HG03139 (cell line): ENCODE results near the gene TMUB2.
"Not testable (repeated sequence)": the region's sequence is repeated elsewhere in the genome, so short reads cannot be mapped to it uniquely, and the experiment has no call there.

Experiments
- ATAC-seq: cut with Tn5 transposase; IDR thresholded peaks from one replicate; pipeline ENCODE4 v1.9.1; 2021; ENCODE audit not compliant: unreplicated experiment

TMUB2 gene

GRCh38 chr17:44186307-44187130 lies at the start of gene TMUB2:
TMUB2 (plus strand) TSS chr17:44186972; CDS start chr17:44187709, 737 bp downstream.
- ATAC-seq = peak; percentile 84

- no peak for ATAC-seq
Measured at GRCh38 chr17:44137891-44138709, 48.7 kb upstream of the TMUB2 start.

- ATAC-seq = not testable (repeated sequence)
Measured at GRCh38 chr17:44143921-44144320, 42.9 kb upstream of the TMUB2 start.

GRCh38 chr17:44144966-44145739 lies 41.6 kb upstream of the TMUB2 start:
- ATAC-seq = no peak

GRCh38 chr17:44146375-44147346 lies 40.1 kb upstream of the TMUB2 start:
- no peak for ATAC-seq

- no peak for ATAC-seq
Measured at GRCh38 chr17:44147812-44148211, 39.0 kb upstream of the TMUB2 start.

GRCh38 chr17:44149066-44149465 lies 37.7 kb upstream of the TMUB2 start:
- ATAC-seq = not testable (repeated sequence)

DNA sequence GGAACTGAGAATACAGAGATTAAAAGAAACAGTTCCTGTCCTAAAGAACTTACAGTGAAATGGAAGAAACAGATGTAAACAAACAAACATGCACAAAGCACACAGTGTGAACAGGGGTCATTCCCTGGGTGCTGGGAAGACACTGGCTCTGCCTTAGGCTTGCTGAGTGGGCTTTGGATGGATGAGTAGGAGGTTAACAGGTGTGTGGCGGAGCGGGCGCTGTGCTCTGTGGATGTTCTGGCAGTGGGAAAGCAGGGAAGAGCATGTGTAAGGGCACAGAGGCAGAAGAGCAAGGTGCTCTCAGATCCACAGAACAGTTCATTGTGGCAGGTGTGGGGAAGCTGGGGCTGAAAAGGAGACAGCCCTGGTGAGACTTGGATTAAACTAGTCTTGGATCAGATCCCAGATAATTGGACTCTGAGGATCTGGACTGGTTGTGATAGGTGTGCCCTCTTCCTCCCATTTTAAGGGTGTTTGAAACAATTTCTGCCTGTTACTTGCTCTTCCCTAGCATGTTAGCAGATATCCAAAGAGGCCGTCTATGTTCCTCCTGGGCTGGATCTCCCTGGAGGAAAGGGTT lies 36.9 kb upstream of the TMUB2 start:
- no peak for ATAC-seq

- no peak for ATAC-seq
Measured at GRCh38 chr17:44152875-44153274, 33.9 kb upstream of the TMUB2 start.

DNA sequence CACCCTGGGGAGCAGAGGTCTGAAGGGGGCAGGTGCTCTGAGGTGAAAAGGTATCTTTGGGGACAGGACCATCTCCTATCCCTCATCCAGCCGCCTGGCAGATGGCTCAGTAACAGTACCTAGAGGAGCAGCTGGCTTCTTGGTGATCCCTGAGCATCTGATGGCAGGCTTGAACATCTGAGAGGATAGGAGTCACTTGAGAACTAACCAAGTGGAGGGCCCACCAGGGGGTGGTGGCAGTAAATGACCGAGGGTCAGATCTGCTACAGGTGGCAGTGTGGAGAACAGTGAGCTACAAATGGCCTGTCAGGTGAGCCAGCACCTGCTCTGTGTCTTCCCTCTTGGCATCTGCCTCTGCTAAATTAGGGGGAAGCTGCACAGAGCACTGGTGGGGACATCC lies 31.3 kb upstream of the TMUB2 start:
- ATAC-seq = no peak

GRCh38 chr17:44159519-44160210 lies 27.1 kb upstream of the TMUB2 start:
- ATAC-seq = no peak

GRCh38 chr17:44164476-44164875 lies 22.3 kb upstream of the TMUB2 start:
- no peak for ATAC-seq

GRCh38 chr17:44167181-44167861 lies 19.5 kb upstream of the TMUB2 start:
- no peak for ATAC-seq

GRCh38 chr17:44170135-44170498 lies 16.7 kb upstream of the TMUB2 start:
- no peak for ATAC-seq

GRCh38 chr17:44170499-44171201 lies 16.1 kb upstream of the TMUB2 start, which contains the start of gene ASB16:
ASB16 (plus strand) TSS chr17:44170704; CDS start chr17:44170790, 86 bp downstream.
- ATAC-seq = no peak

DNA sequence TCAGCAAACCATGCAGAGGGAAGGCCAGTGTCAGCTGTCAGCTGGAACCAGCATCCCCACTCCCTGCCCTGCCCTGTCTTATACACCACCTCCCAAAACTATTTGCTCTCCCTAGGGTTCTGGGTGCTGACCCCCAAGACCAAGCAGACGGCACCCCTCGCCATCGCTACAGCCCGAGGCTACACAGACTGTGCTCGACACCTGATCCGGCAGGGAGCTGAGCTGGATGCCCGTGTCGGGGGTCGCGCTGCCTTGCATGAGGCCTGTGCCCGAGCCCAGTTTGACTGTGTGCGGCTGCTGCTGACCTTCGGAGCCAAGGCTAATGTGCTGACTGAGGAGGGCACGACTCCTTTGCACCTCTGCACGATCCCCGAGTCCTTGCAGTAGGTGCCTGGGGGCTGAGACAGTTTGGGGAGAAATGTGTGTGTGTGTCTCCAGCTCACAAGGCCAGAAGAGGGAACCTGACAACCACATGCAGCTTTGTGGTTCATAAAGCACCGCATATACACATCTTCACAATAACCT lies 14.8 kb upstream of the TMUB2 start:
- no peak for ATAC-seq

- ATAC-seq = no peak
Measured at GRCh38 chr17:44174427-44174826, 12.3 kb upstream of the TMUB2 start.

DNA sequence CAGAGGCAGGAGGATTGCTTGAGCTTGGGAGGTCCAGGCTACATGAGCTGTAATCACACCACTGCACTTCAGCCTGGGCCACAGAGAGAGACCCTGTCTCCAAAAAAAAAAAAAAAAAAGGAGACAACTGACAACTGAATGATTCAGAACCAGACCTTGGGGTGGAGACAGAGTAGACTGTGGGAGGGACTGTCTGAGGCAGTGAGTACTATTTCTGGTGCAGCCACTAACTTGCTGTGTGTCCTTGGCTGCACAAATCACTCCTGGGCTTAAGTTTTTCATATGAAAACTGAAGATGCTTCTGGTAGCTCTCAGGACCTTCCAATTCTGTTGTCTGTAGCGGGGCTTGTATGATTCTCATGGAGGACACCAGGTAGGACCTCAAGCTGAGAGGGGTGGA lies 10.5 kb upstream of the TMUB2 start:
- no peak for ATAC-seq
